Measurements from ENCODE around the gene UBXN11.
A peak's percentile ranks its signal among the peaks of the same experiment; 100 is the strongest.

UBXN11 gene

GRCh38 chr1:26318338-26319064 is 12.1 kb upstream of the UBXN11 start:
- DNase-seq = peak in 1 of 3 donors; percentile 54
- H3K36me3 ChIP-seq (ENCODE audit: control insufficient read depth in 4 of 4, insufficient read depth in 4 of 4, low read length in 3 of 4) = peaks cover 0 to 23% (median 8%) of the 10 kb centered on the region in 4 experiments
- WGBS (ENCODE audit: insufficient coverage) = 13% methylated on average over 6 of the region's 9 CpGs
- peak overlapping the region; percentile 69 to 86 for H3K27ac ChIP-seq (ENCODE audit: insufficient read depth in 1 of 2, low read depth in 1 of 2, low read length in 2 of 2, poor library complexity in 1 of 2, severe bottlenecking in 2 of 2)
- ChIA-PET CTCF (interaction anchor here (0.8 to 8.5 kb wide), 13 partner anchors 10 to 162 kb away, joined by 3 to 161 read pairs (median 6); partner anchors contain the start of genes CATSPER4, SH3BGRL3, UBXN11 and ZNF593), POLR2A (interaction anchor here (0.7 to 3.6 kb wide), 6 partner anchors 30 to 149 kb away, joined by 3 to 28 read pairs (median 6); partner anchors contain the start of gene ZNF593)
- no peaks in the 10 kb centered on the region for H3K9me3 ChIP-seq (ENCODE audit: control extremely low read depth in 1 of 5, control insufficient read depth in 4 of 5, insufficient read depth in 2 of 5, low read depth in 1 of 5, low read length in 4 of 5)
- H3K27me3 ChIP-seq (replicated peaks in 2 of 5; ENCODE audit: control insufficient read depth in 4 of 5, insufficient read depth in 5 of 5, low read length in 4 of 5) = no peaks in the 10 kb centered on the region
- H3K4me3 ChIP-seq (ENCODE audit: control insufficient read depth in 1 of 7, extremely low read depth in 1 of 7, insufficient read depth in 4 of 7, low read depth in 2 of 7, low read length in 6 of 7) = peak overlapping the region; percentile 49 to 79 (median 70)
- peaks cover 13 to 73% (median 65%) of the 10 kb centered on the region in 4 experiments for H3K4me1 ChIP-seq (ENCODE audit: control extremely low read depth in 1 of 4, control insufficient read depth in 4 of 4, insufficient read depth in 4 of 4, low read length in 3 of 4)

- peak within 1 kb of the TSS; percentile 49 to 79 (median 70) for H3K4me3 ChIP-seq (ENCODE audit: control insufficient read depth in 1 of 7, extremely low read depth in 1 of 7, insufficient read depth in 4 of 7, low read depth in 2 of 7, low read length in 6 of 7)
- peak; percentile 38 to 88 (median 86) for DNase-seq
- H3K4me1 ChIP-seq (ENCODE audit: control extremely low read depth in 1 of 4, control insufficient read depth in 4 of 4, insufficient read depth in 4 of 4, low read length in 3 of 4) = peaks cover 13 to 78% (median 67%) of the 10 kb centered on the region in 4 experiments
- POLR2A ChIA-PET = interaction anchor here (1.0 to 3.6 kb wide), 4 partner anchors 29 to 42 kb away, joined by 5 to 28 read pairs (median 10); no protein-coding TSS in a partner anchor
- CTCF ChIA-PET = interaction anchor here (0.8 to 8.5 kb wide), 11 partner anchors 9 to 148 kb away, joined by 3 to 161 read pairs (median 6); partner anchors contain the start of genes CATSPER4, SH3BGRL3, UBXN11 and ZNF593
- H3K27me3 ChIP-seq (replicated peaks in 2 of 5; ENCODE audit: control insufficient read depth in 4 of 5, insufficient read depth in 5 of 5, low read length in 4 of 5) = no peaks in the 10 kb centered on the region
- 7% methylated on average over 9 of the region's 12 CpGs for WGBS (ENCODE audit: insufficient coverage)
- peak within 1 kb of the TSS; percentile 69 to 86 for H3K27ac ChIP-seq (ENCODE audit: insufficient read depth in 1 of 2, low read depth in 1 of 2, low read length in 2 of 2, poor library complexity in 1 of 2, severe bottlenecking in 2 of 2)
- H3K9me3 ChIP-seq (ENCODE audit: control extremely low read depth in 1 of 5, control insufficient read depth in 4 of 5, insufficient read depth in 2 of 5, low read depth in 1 of 5, low read length in 4 of 5) = no peaks in the 10 kb centered on the region
- peaks cover 0 to 21% (median 8%) of the 10 kb centered on the region in 4 experiments for H3K36me3 ChIP-seq (ENCODE audit: control insufficient read depth in 4 of 4, insufficient read depth in 4 of 4, low read length in 3 of 4)
These were observed 11.3 kb upstream of the UBXN11 start, which contains the start of gene CD52 for GRCh38 chr1:26317612-26318337. Gene CD52, plus strand, starts transcription at chr1:26317958. Its CDS starts 60 bp downstream, at chr1:26318018.

GRCh38 chr1:26317146-26317545 is 10.7 kb upstream of the UBXN11 start:
- ChIA-PET POLR2A (interaction anchor here (0.6 to 3.6 kb wide), 2 partner anchors 29 to 31 kb away, joined by 3 to 28 read pairs; no protein-coding TSS in a partner anchor), CTCF (interaction anchor here (1.2 to 8.5 kb wide), 6 partner anchors 9 to 148 kb away, joined by 3 to 161 read pairs (median 17); partner anchors contain the start of genes SH3BGRL3, UBXN11 and ZNF593)
- Histone ChIP-seq H3K4me1 (ENCODE audit: control extremely low read depth in 1 of 4, control insufficient read depth in 4 of 4, insufficient read depth in 4 of 4, low read length in 3 of 4) (peaks cover 13 to 78% (median 67%) of the 10 kb centered on the region in 4 experiments), H3K4me3 (ENCODE audit: control insufficient read depth in 1 of 7, extremely low read depth in 1 of 7, insufficient read depth in 4 of 7, low read depth in 2 of 7, low read length in 6 of 7) (peak overlapping the region in 6 of 7 experiments; percentile 59 to 79 (median 74)), H3K27ac (ENCODE audit: insufficient read depth in 1 of 2, low read depth in 1 of 2, low read length in 2 of 2, poor library complexity in 1 of 2, severe bottlenecking in 2 of 2) (peak overlapping the region; percentile 69 to 86), H3K36me3 (ENCODE audit: control insufficient read depth in 4 of 4, insufficient read depth in 4 of 4, low read length in 3 of 4) (peaks cover 0 to 20% (median 7%) of the 10 kb centered on the region in 4 experiments), H3K9me3 (ENCODE audit: control extremely low read depth in 1 of 5, control insufficient read depth in 4 of 5, insufficient read depth in 2 of 5, low read depth in 1 of 5, low read length in 4 of 5) (no peaks in the 10 kb centered on the region), H3K27me3 (replicated peaks in 2 of 5; ENCODE audit: control insufficient read depth in 4 of 5, insufficient read depth in 5 of 5, low read length in 4 of 5) (no peaks in the 10 kb centered on the region)
- 0% methylated on average over 1 of the region's 2 CpGs for WGBS (ENCODE audit: insufficient coverage)
- DNase-seq = no peak

- WGBS (ENCODE audit: insufficient coverage) = 100% methylated on average over 3 of the region's 8 CpGs
- no peak for DNase-seq
- POLR2A ChIA-PET = interaction anchor here (0.6 to 3.6 kb wide), 3 partner anchors 28 to 39 kb away, joined by 3 to 28 read pairs (median 5); no protein-coding TSS in a partner anchor
These were observed 9.7 kb upstream of the UBXN11 start for GRCh38 chr1:26315874-26316850.

GRCh38 chr1:26314501-26314900 is 8.1 kb upstream of the UBXN11 start:
- ChIA-PET CTCF (interaction anchor here (0.7 to 2.8 kb wide), 10 partner anchors 10 to 103 kb away, joined by 3 to 9 read pairs (median 4); partner anchors contain the start of gene SH3BGRL3), POLR2A (no interaction called here)
- WGBS (ENCODE audit: insufficient coverage) = 100% methylated on average over 4 of the region's 5 CpGs
- DNase-seq = no peak
- no peak overlapping the region for H3K4me3 ChIP-seq (ENCODE audit: control insufficient read depth in 1 of 7, extremely low read depth in 1 of 7, insufficient read depth in 4 of 7, low read depth in 2 of 7, low read length in 6 of 7)
- H3K4me1 ChIP-seq (ENCODE audit: control extremely low read depth in 1 of 4, control insufficient read depth in 4 of 4, insufficient read depth in 4 of 4, low read length in 3 of 4) = peaks cover 13 to 55% (median 46%) of the 10 kb centered on the region in 4 experiments
- H3K36me3 ChIP-seq (ENCODE audit: control insufficient read depth in 4 of 4, insufficient read depth in 4 of 4, low read length in 3 of 4) = no peaks in the 10 kb centered on the region
- H3K9me3 ChIP-seq (ENCODE audit: control extremely low read depth in 1 of 5, control insufficient read depth in 4 of 5, insufficient read depth in 2 of 5, low read depth in 1 of 5, low read length in 4 of 5) = no peaks in the 10 kb centered on the region
- H3K27ac ChIP-seq (ENCODE audit: insufficient read depth in 1 of 2, low read depth in 1 of 2, low read length in 2 of 2, poor library complexity in 1 of 2, severe bottlenecking in 2 of 2) = no peak overlapping the region
- no peaks in the 10 kb centered on the region for H3K27me3 ChIP-seq (replicated peaks in 2 of 5; ENCODE audit: control insufficient read depth in 4 of 5, insufficient read depth in 5 of 5, low read length in 4 of 5)

More at GRCh38 chr1:26315874-26316850, 9.7 kb upstream of the UBXN11 start:
- Histone ChIP-seq H3K9me3 (ENCODE audit: control extremely low read depth in 1 of 5, control insufficient read depth in 4 of 5, insufficient read depth in 2 of 5, low read depth in 1 of 5, low read length in 4 of 5) (no peaks in the 10 kb centered on the region), H3K4me3 (ENCODE audit: control insufficient read depth in 1 of 7, extremely low read depth in 1 of 7, insufficient read depth in 4 of 7, low read depth in 2 of 7, low read length in 6 of 7) (peak overlapping the region in 1 of 7 experiments; percentile 78), H3K27me3 (replicated peaks in 2 of 5; ENCODE audit: control insufficient read depth in 4 of 5, insufficient read depth in 5 of 5, low read length in 4 of 5) (no peaks in the 10 kb centered on the region), H3K4me1 (ENCODE audit: control extremely low read depth in 1 of 4, control insufficient read depth in 4 of 4, insufficient read depth in 4 of 4, low read length in 3 of 4) (peaks cover 13 to 71% (median 61%) of the 10 kb centered on the region in 4 experiments), H3K36me3 (ENCODE audit: control insufficient read depth in 4 of 4, insufficient read depth in 4 of 4, low read length in 3 of 4) (peaks cover 0 to 12% (median 3%) of the 10 kb centered on the region in 4 experiments), H3K27ac (ENCODE audit: insufficient read depth in 1 of 2, low read depth in 1 of 2, low read length in 2 of 2, poor library complexity in 1 of 2, severe bottlenecking in 2 of 2) (peak overlapping the region in 1 of 2 experiments; percentile 86)
- CTCF ChIA-PET = interaction anchor here (0.7 to 8.5 kb wide), 6 partner anchors 8 to 429 kb away, joined by 3 to 161 read pairs (median 18); partner anchors contain the start of genes SH3BGRL3 and UBXN11
